IMR-90 (cell line): Measurements from ENCODE around the gene CENPT. TPM values are rescaled to one million over a fixed set of nuclear protein-coding genes. Genes with fewer than 3 reads are reported as not detected.

Source experiments
- ATAC-seq: fragments of 200-7000 bp; cut with Tn5 transposase; 2 replicates; pipeline ENCODE4 v1.9.1; 2020; ENCODE audit warnings: low read depth, mild to moderate bottlenecking, moderate library complexity
- BruUV-seq: library from RNA; stranded (reverse); fragments of 400-500 nt; replicated peaks from 2 replicates; lab custom pipeline; 2021; lab: Mats Ljungman, UMichigan
- CTCF ChIA-PET: fragments of 300-600 bp; formaldehyde crosslinking; extraction: SDS; loops from one replicate; lab custom pipeline; 2021; ENCODE audit warnings: antibody characterized with exemption; lab: Yijun Ruan, JAX
- POLR2A ChIA-PET: fragments of 300-600 bp; sonication (Branson Sonifier 250); formaldehyde crosslinking; loops from one replicate; lab custom pipeline; 2022; ENCODE audit warnings: antibody characterized with exemption; ENCODE audit not compliant: unreplicated experiment; lab: Charles Lee
- DNase-seq: peaks from one replicate; pipeline ENCODE4 v3.0.0; 2013
- H2AFZ ChIP-seq: replicated peaks from 2 replicates; pipeline ENCODE3; 2013; ENCODE audit warnings: low read length, mild to moderate bottlenecking; ENCODE audit not compliant: poor library complexity
- H2AK5ac ChIP-seq: 2 replicates; pipeline ENCODE4 v1.6.1; 2013; ENCODE audit warnings: low read depth, low read length, inconsistent platforms
- H2AK9ac ChIP-seq: replicated peaks from 2 replicates; pipeline ENCODE3; 2013; ENCODE audit warnings: mild to moderate bottlenecking, low read depth, low read length, moderate library complexity; ENCODE audit not compliant: poor library complexity
- H2BK120ac ChIP-seq: 2 replicates; pipeline ENCODE4 v1.6.1; 2013; ENCODE audit warnings: low read depth, low read length, inconsistent platforms
- H2BK15ac ChIP-seq: 3 replicates; pipeline ENCODE4 v1.6.1; 2013; ENCODE audit warnings: low read depth, low read length, inconsistent platforms
- H2BK20ac ChIP-seq: 2 replicates; pipeline ENCODE4 v1.6.1; 2013; ENCODE audit warnings: low read depth, mild to moderate bottlenecking, inconsistent platforms, low read length, moderate library complexity
- H2BK5ac ChIP-seq: 2 replicates; pipeline ENCODE4 v1.6.1; 2013; ENCODE audit warnings: mild to moderate bottlenecking, low read depth, low read length, inconsistent platforms; ENCODE audit not compliant: poor library complexity, severe bottlenecking
- H3K14ac ChIP-seq: replicated peaks from 2 replicates; pipeline ENCODE4 v1.6.1; 2013; ENCODE audit warnings: low read depth, low read length, inconsistent platforms
- H3K18ac ChIP-seq: 2 replicates; pipeline ENCODE4 v1.6.1; 2013; ENCODE audit warnings: low read depth, low read length, control low read depth
- H3K23ac ChIP-seq: 2 replicates; pipeline ENCODE4 v1.6.1; 2013; ENCODE audit warnings: low read depth, low read length, inconsistent platforms
- H3K27ac ChIP-seq: 2 replicates; pipeline ENCODE4 v1.5.1; 2013; ENCODE audit warnings: mild to moderate bottlenecking, control low read depth, low read length; ENCODE audit not compliant: insufficient read depth
- H3K27me3 ChIP-seq: 2 replicates; pipeline ENCODE4 v1.6.1; 2013; ENCODE audit warnings: low read length; ENCODE audit not compliant: control insufficient read depth, insufficient read depth
- H3K36me3 ChIP-seq: 2 replicates; pipeline ENCODE4 v1.6.1; 2013; ENCODE audit warnings: low read length, mixed read lengths; ENCODE audit not compliant: control insufficient read depth, insufficient read depth
- H3K4ac ChIP-seq: 2 replicates; pipeline ENCODE4 v1.6.1; 2013; ENCODE audit warnings: low read depth, low read length, inconsistent platforms
- H3K4me1 ChIP-seq: 2 replicates; pipeline ENCODE4 v1.6.1; 2013; ENCODE audit warnings: low read length, mixed read lengths; ENCODE audit not compliant: control insufficient read depth, insufficient read depth
- H3K4me2 ChIP-seq: 2 replicates; pipeline ENCODE4 v1.6.1; 2013; ENCODE audit warnings: low read depth, mild to moderate bottlenecking, control low read depth, low read length, moderate library complexity
- H3K4me3 ChIP-seq: 2 replicates; pipeline ENCODE4 v1.5.1; 2013; ENCODE audit warnings: low read depth, mild to moderate bottlenecking, control low read depth, low read length, moderate library complexity; ENCODE audit not compliant: insufficient read depth
- H3K56ac ChIP-seq: 2 replicates; pipeline ENCODE4 v1.6.1; 2013; ENCODE audit warnings: low read length, inconsistent platforms; ENCODE audit not compliant: insufficient read depth; ENCODE audit errors: extremely low read depth
- H3K79me1 ChIP-seq, 2 experiments: 2 replicates each; pipeline ENCODE4 v1.6.1; 2013; ENCODE audit warnings: low read length in 2 of 2, inconsistent platforms in 1 of 2, low read depth in 1 of 2
- H3K9ac ChIP-seq: 2 replicates; pipeline ENCODE4 v1.6.1; 2013; ENCODE audit warnings: low read depth, low read length, control low read depth
- H3K9me1 ChIP-seq: 2 replicates; pipeline ENCODE4 v1.6.1; 2013; ENCODE audit warnings: low read length, inconsistent platforms; ENCODE audit not compliant: insufficient read depth
- H3K9me3 ChIP-seq: 2 replicates; pipeline ENCODE4 v1.6.1; 2013; ENCODE audit warnings: low read length; ENCODE audit not compliant: control insufficient read depth, insufficient read depth
- H4K20me1 ChIP-seq: 2 replicates; pipeline ENCODE4 v1.6.1; 2013; ENCODE audit warnings: low read length, inconsistent platforms; ENCODE audit not compliant: insufficient read depth
- H4K5ac ChIP-seq: 2 replicates; pipeline ENCODE4 v1.6.1; 2013; ENCODE audit warnings: mild to moderate bottlenecking, low read depth, low read length, control low read depth
- H4K8ac ChIP-seq, 2 experiments: 2 replicates each; pipeline ENCODE4 v1.6.1; 2013; ENCODE audit warnings: low read depth in 2 of 2, low read length in 2 of 2, control low read depth in 1 of 2, inconsistent platforms in 1 of 2
- H4K91ac ChIP-seq: 2 replicates; pipeline ENCODE4 v1.6.1; 2013; ENCODE audit warnings: low read depth, low read length, inconsistent platforms; ENCODE audit not compliant: insufficient read depth
- FOS ChIP-seq: fragments of 150-350 bp; IDR thresholded peaks from 2 replicates; pipeline ENCODE4 v1.6.1; 2016; ENCODE audit warnings: low read depth, low read length
- NFE2L2 ChIP-seq: fragments of 150-350 bp; IDR thresholded peaks from 2 replicates; pipeline ENCODE4 v1.6.1; 2016; ENCODE audit warnings: low read depth, mild to moderate bottlenecking, low read length
- RAD21 ChIP-seq: IDR thresholded peaks from 2 replicates; pipeline ENCODE4 v1.6.1; 2012; ENCODE audit warnings: low read length, improper control_type of control experiment
- RCOR1 ChIP-seq: IDR thresholded peaks from 2 replicates; pipeline ENCODE4 v1.6.1; 2012; ENCODE audit warnings: mild to moderate bottlenecking, low read length, improper control_type of control experiment; ENCODE audit not compliant: insufficient replicate concordance
- RFX5 ChIP-seq: IDR thresholded peaks from 2 replicates; pipeline ENCODE4 v1.8.0; 2012; ENCODE audit warnings: low read depth, mild to moderate bottlenecking, low read length, moderate library complexity
- WGBS, 2 experiments: methylation state at CpG; one replicate each; pipeline versions ENCODE4 v1.1.5 to v1.1.7; 2013; ENCODE audit warnings: missing lambda C conversion rate in 2 of 2; ENCODE audit not compliant: insufficient read length in 1 of 2; ENCODE audit errors: extremely low coverage in 2 of 2; 5-methylcytosine and 5-hydroxymethylcytosine counted together
- dilution Hi-C: fragments of 300-500 bp; cut with HindIII; formaldehyde crosslinking; loops from one replicate; pipeline ENCODE4 v1.14.3; 2018; ENCODE audit warnings: low sequenced_read_pairs; ENCODE audit not compliant: unreplicated experiment
- in situ Hi-C: fragments of 300-500 bp; cut with MboI; formaldehyde crosslinking; loops from 3 replicates; pipeline ENCODE4 v1.14.3; 2019; ENCODE audit warnings: low sequenced_read_pairs, inconsistent platforms, mixed read lengths
- intact Hi-C: fragments of 100-400 bp; cut with micrococcal nuclease; formaldehyde crosslinking; loops from 2 replicates; pipeline ENCODE4 v1.10.0; 2022
- polyA plus RNA-seq, 3 experiments: library from polyadenylated mRNA; depleted of rRNA; stranded (reverse); fragments of >200 nt; gene quantifications; 2 replicates each; pipeline ENCODE4 v1.2.3, GENCODE V29; 2012; ENCODE audit warnings: low replicate concordance in 1 of 3
- total RNA-seq: library from RNA; depleted of rRNA; stranded (reverse); fragments of >200 nt; gene quantifications from 2 replicates; pipeline ENCODE4 v1.2.3, GENCODE V29; 2012
- TF ChIP-seq, protein P1 (sequence below): conservative IDR thresholded peaks from 2 replicates; pipeline ENCODE4 v1.5.1; 2012; ENCODE audit warnings: mild to moderate bottlenecking, low read depth, low read length, improper control_type of control experiment
- TF ChIP-seq, protein P2 (sequence below): fragments of 150-350 bp; IDR thresholded peaks from 2 replicates; pipeline ENCODE4 v1.6.1; 2017; ENCODE audit warnings: mild to moderate bottlenecking, antibody characterized with exemption, low read length, low read depth

The CENPT gene
- total and polyA plus RNA-seq, 2 of the 4 experiments (the other 2 are of a cell fraction): 33.3 to 83.1 TPM

DNA sequence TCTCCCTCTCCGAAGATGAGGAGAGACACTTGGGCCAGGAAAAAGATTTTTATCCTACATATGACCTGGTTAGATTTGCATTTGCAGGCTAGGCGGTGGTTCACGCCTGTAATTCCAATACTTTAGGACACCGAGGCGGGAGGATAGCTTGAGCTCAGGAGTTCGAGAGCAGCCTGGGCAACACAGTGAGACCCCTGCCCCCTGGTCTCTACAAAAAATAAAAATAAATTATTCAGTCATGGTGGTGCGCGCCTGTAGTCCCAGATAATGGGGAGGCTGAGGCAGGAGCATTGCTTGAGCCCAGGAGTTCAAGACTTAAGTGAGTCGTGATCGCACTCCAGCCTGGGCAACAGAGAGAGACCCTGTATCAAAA is 13.3 kb downstream of the CENPT start:
- Histone ChIP-seq H3K36me3 (peaks cover 28% of the 10 kb centered on the region), H3K18ac (no peak overlapping the region), H2AK9ac (no peak overlapping the region), H3K27me3 (no peaks in the 10 kb centered on the region), H4K20me1 (no peaks in the 10 kb centered on the region), H3K14ac (peak overlapping the region; percentile 98), H3K9me3 (no peaks in the 10 kb centered on the region), H3K27ac (no peak overlapping the region), H3K9ac (0 out of 2 replicates have a peak overlapping the region, but pooled peaks have one; percentile 79), H4K8ac (peak overlapping the region; percentile 71 to 99), H4K5ac (peak overlapping the region; percentile 56; the same call in 1 of the 2 replicates), H3K4me1 (peaks cover 2% of the 10 kb centered on the region), H3K9me1 (peaks cover 7% of the 10 kb centered on the region; the same call in 1 of the 2 replicates), H3K79me1 (peaks cover 6 to 36% of the 10 kb centered on the region in 2 experiments; a peak in 3 of 4 replicates), H2AFZ (peak overlapping the region; percentile 97), H2BK15ac (no peak overlapping the region), H3K4ac (peak overlapping the region; percentile 80; the same call in 1 of the 2 replicates), H3K56ac (no peak overlapping the region; the same call in 1 of the 2 replicates), H2BK120ac (no peak overlapping the region), H3K23ac (peak overlapping the region; percentile 98), H2BK20ac (no peak overlapping the region), H2BK5ac (no peak overlapping the region), H3K4me2 (peak overlapping the region; percentile 97), H4K91ac (peak overlapping the region; percentile 60; the same call in 1 of the 2 replicates), H2AK5ac (no peak overlapping the region), H3K4me3 (peak overlapping the region; percentile 75; the same call in 1 of the 2 replicates)
- ChIA-PET POLR2A (no interaction called here), CTCF (interaction anchor here (2.4 kb wide), 1 partner anchor 18 kb away, joined by 11 read pairs; no protein-coding TSS in a partner anchor)
- no TSS peak for BruUV-seq
- ATAC-seq: no peak
- no peak for DNase-seq
- intact Hi-C loops: no loop called here
- in situ Hi-C loops: no loop called here
- TF ChIP-seq RFX5 (no peak), FOS (no peak), NFE2L2 (no peak), RCOR1 (no peak), RAD21 (no peak)
- TF ChIP-seq, protein P1, sequence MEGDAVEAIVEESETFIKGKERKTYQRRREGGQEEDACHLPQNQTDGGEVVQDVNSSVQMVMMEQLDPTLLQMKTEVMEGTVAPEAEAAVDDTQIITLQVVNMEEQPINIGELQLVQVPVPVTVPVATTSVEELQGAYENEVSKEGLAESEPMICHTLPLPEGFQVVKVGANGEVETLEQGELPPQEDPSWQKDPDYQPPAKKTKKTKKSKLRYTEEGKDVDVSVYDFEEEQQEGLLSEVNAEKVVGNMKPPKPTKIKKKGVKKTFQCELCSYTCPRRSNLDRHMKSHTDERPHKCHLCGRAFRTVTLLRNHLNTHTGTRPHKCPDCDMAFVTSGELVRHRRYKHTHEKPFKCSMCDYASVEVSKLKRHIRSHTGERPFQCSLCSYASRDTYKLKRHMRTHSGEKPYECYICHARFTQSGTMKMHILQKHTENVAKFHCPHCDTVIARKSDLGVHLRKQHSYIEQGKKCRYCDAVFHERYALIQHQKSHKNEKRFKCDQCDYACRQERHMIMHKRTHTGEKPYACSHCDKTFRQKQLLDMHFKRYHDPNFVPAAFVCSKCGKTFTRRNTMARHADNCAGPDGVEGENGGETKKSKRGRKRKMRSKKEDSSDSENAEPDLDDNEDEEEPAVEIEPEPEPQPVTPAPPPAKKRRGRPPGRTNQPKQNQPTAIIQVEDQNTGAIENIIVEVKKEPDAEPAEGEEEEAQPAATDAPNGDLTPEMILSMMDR: no peak
- TF ChIP-seq, protein P2, sequence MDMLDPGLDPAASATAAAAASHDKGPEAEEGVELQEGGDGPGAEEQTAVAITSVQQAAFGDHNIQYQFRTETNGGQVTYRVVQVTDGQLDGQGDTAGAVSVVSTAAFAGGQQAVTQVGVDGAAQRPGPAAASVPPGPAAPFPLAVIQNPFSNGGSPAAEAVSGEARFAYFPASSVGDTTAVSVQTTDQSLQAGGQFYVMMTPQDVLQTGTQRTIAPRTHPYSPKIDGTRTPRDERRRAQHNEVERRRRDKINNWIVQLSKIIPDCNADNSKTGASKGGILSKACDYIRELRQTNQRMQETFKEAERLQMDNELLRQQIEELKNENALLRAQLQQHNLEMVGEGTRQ: no peak
- dilution Hi-C loops: no loop called here
- WGBS, 2 experiments: no CpG with 5 or more reads among the region's 10 CpGs
